ENCODE results near the gene PLAU.

DNA sequence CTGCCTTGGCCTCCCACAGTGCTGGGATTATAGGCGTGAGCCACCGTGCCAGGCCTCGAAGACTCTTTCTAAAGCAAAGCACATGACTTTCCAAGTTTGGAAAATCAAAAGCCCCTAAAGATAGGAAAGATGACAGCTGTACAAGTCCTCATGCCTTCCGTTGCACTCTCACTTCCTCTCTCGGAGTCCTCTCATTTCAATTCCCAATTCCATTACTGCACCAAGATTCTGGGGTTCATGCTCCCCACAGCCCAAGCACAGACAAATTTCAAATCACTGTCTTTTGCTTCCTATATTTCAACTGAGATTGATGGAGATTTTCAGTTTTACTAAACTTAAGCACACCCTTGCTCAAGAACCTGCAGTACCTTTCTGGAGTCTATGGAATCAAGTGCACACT lies 10.9 kb upstream of the PLAU start:
- no peak for TF ChIP-seq POLR2A (IDR thresholded peaks at IDR 0.05; ENCODE audit: low read length)
- TF ChIP-seq GATA1 (IDR thresholded peaks at IDR 0.05; ENCODE audit: low read depth, low read length) = no peak

Data from erythroblast (primary cell).